H1 (cell line): Measurements from ENCODE around the gene TAF3. TPM values are rescaled to one million over a fixed set of nuclear protein-coding genes. Genes with fewer than 3 reads are reported as not detected.

Experiments
- BRCA1 ChIP-seq: IDR thresholded peaks from 2 replicates; pipeline ENCODE4 v1.6.1; 2012; ENCODE audit warnings: low read depth, low read length, improper control_type of control experiment
- CBX5 ChIP-seq: fragments of 300-800, 300-1000 bp; sonication (generic); IDR thresholded peaks from 2 replicates; pipeline ENCODE4 v1.7.1; 2016; ENCODE audit warnings: antibody characterized with exemption, low read length, low read depth
- CEBPB ChIP-seq: IDR thresholded peaks from 2 replicates; pipeline ENCODE4 v1.6.1; 2012; ENCODE audit warnings: low read depth, low read length
- CREB1 ChIP-seq: IDR thresholded peaks from 2 replicates; pipeline ENCODE4 v1.6.1; 2012; ENCODE audit warnings: inconsistent platforms
- CTBP2 ChIP-seq: IDR thresholded peaks from 2 replicates; pipeline ENCODE4 v1.7.0; 2011; ENCODE audit warnings: borderline replicate concordance, mild to moderate bottlenecking, moderate library complexity, mixed read lengths, low read length; ENCODE audit not compliant: insufficient read depth, insufficient read length
- EZH2 ChIP-seq: fragments of 200-600 bp; sonication (generic); IDR thresholded peaks from 2 replicates; pipeline ENCODE4 v1.7.1; 2012; ENCODE audit warnings: low read depth, mild to moderate bottlenecking, moderate library complexity, low read length, inconsistent platforms; ENCODE audit not compliant: severe bottlenecking
- KDM1A ChIP-seq: fragments of 200-600, 300-600 bp; sonication (generic); IDR thresholded peaks from 2 replicates; pipeline ENCODE4 v1.7.1; 2016; ENCODE audit warnings: mild to moderate bottlenecking, low read length, borderline replicate concordance
- KDM4A ChIP-seq: IDR thresholded peaks from one replicate; pipeline ENCODE4 v1.7.1; 2012; ENCODE audit warnings: low read depth, mild to moderate bottlenecking, moderate library complexity, low read length, inconsistent platforms; ENCODE audit not compliant: severe bottlenecking
- KDM5A ChIP-seq: fragments of 200-600 bp; IDR thresholded peaks from 2 replicates; pipeline ENCODE4 v1.7.1; 2012; ENCODE audit warnings: mild to moderate bottlenecking, low read length, inconsistent platforms, mixed read lengths
- NANOG ChIP-seq: IDR thresholded peaks from 2 replicates; pipeline ENCODE4 v1.6.1; 2011; ENCODE audit warnings: low read length, low read depth, mild to moderate bottlenecking, inconsistent platforms; ENCODE audit not compliant: insufficient read depth, poor library complexity, severe bottlenecking
- RAD21 ChIP-seq, 2 experiments: IDR thresholded peaks in 1 of 2; conservative IDR thresholded peaks in 1 of 2; 2 replicates each; pipeline ENCODE4 v1.6.1; 2011; ENCODE audit warnings: low read depth in 2 of 2, low read length in 2 of 2, improper control_type of control experiment in 1 of 2, inconsistent platforms in 1 of 2, mild to moderate bottlenecking in 1 of 2, moderate library complexity in 1 of 2
- RBBP5 ChIP-seq: IDR thresholded peaks from 2 replicates; pipeline ENCODE4 v1.7.1; 2012; ENCODE audit warnings: low read depth, mild to moderate bottlenecking, inconsistent platforms, low read length, moderate library complexity, borderline replicate concordance
- RFX5 ChIP-seq: IDR thresholded peaks from 2 replicates; pipeline ENCODE4 v1.6.1; 2011; ENCODE audit warnings: low read depth, low read length, improper control_type of control experiment, borderline replicate concordance
- SAP30 ChIP-seq: fragments of 300-600 bp; sonication (generic); IDR thresholded peaks from 2 replicates; pipeline ENCODE4 v1.7.1; 2012; ENCODE audit warnings: low read length, moderate library complexity, mild to moderate bottlenecking, inconsistent platforms; ENCODE audit not compliant: insufficient read depth, insufficient replicate concordance
- SRF ChIP-seq: IDR thresholded peaks from 2 replicates; pipeline ENCODE4 v1.6.1; 2011; ENCODE audit warnings: mild to moderate bottlenecking, low read depth, low read length, moderate library complexity
- SUZ12 ChIP-seq: fragments of 200-600 bp; sonication (generic); IDR thresholded peaks from 2 replicates; pipeline ENCODE4 v1.6.1; 2012; ENCODE audit warnings: mild to moderate bottlenecking, inconsistent platforms, low read length, moderate library complexity, mixed read lengths
- TBP ChIP-seq: IDR thresholded peaks from 2 replicates; pipeline ENCODE4 v1.6.1; 2011; ENCODE audit warnings: low read depth, low read length, improper control_type of control experiment
- YY1 ChIP-seq: IDR thresholded peaks from 2 replicates; pipeline ENCODE4 v1.6.1; 2011; ENCODE audit warnings: low read depth, mild to moderate bottlenecking, low read length
- polyA plus RNA-seq, 7 experiments: library from polyadenylated mRNA; depleted of rRNA in 3 of 7; stranded (reverse) in 5 of 7; unstranded in 2 of 7; fragments of >200 nt in 5 of 7; fragments of 200-250 nt in 2 of 7; gene quantifications; 1 replicate in 5 of 7; 2 replicates in 1 of 7; 4 replicates in 1 of 7; pipeline versions ENCODE4 v1.2.1 to v1.2.3, GENCODE V29; 2011 to 2013; ENCODE audit warnings: missing spikeins in 2 of 7, mixed read lengths in 2 of 7
- total RNA-seq: library from RNA; stranded (reverse); fragmentation: NEBNext Ultra II Directional; extraction: Animal tissue kit (Norgen Biotek cat#: 25700); gene quantifications from 2 replicates; pipeline ENCODE4 v1.2.1, GENCODE V29; 2021
- TF ChIP-seq, protein P1 (sequence below): IDR thresholded peaks from 2 replicates; pipeline ENCODE4 v1.6.1; 2012; ENCODE audit warnings: low read length, inconsistent platforms
- TF ChIP-seq, protein P2 (sequence below): IDR thresholded peaks from 2 replicates; pipeline ENCODE4 v1.6.1; 2011; ENCODE audit warnings: low read depth, mild to moderate bottlenecking, low read length; ENCODE audit not compliant: insufficient read depth
- TF ChIP-seq, protein P3 (sequence below): IDR thresholded peaks from 2 replicates; pipeline ENCODE4 v1.6.1; 2012; ENCODE audit warnings: inconsistent platforms

Gene TAF3
- total and polyA plus RNA-seq, 2 of the 8 experiments (the other 6 are each of a cell fraction or from before 2014, with no cell fraction given) = 1.5 to 11.2 TPM

DNA sequence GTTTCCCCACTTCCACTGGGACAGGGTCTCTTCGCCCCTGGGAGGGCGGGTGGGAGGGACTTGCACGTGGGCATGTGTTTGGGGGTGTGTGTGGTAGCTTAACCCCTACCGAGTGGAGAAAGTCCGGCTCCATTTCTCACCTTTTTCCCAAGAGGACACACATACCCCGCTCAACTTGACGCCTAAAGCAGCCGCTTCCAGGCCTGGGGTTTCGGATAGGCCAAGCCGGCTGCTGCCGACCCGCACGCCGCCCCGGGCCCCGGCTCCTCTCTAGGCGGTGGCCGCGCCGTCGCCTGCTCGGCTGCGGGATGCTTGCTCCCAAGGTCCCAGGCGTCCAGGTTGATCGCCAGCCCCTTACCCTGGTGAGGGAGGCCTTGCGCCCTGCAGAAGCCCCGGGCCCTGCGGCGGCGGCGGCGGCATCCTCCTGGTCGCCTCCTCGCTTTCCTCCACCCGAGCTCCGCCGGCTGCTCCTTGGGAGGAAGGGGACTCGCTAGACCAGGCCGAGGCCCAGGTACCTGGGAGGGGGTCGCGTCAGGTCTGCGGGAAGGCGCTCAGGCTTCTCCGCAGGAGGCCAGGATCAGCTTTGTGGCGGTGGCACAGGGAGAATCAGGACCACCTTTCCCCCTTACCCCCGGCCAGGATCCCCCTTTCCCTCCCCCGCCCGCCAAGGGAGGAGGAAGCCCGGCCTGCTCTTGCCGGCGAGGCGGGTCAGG lies 233.0 kb downstream of the TAF3 start (continued):
- TF ChIP-seq EZH2 = peak; percentile 61
- TF ChIP-seq SUZ12 = peak; percentile 9
- TF ChIP-seq KDM5A = no peak
- TF ChIP-seq, protein P1, sequence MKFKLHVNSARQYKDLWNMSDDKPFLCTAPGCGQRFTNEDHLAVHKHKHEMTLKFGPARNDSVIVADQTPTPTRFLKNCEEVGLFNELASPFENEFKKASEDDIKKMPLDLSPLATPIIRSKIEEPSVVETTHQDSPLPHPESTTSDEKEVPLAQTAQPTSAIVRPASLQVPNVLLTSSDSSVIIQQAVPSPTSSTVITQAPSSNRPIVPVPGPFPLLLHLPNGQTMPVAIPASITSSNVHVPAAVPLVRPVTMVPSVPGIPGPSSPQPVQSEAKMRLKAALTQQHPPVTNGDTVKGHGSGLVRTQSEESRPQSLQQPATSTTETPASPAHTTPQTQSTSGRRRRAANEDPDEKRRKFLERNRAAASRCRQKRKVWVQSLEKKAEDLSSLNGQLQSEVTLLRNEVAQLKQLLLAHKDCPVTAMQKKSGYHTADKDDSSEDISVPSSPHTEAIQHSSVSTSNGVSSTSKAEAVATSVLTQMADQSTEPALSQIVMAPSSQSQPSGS = no peak
- TF ChIP-seq NANOG = no peak
- no peak for TF ChIP-seq RFX5
- TF ChIP-seq CBX5 = no peak
- no peak for TF ChIP-seq CREB1
- TF ChIP-seq RBBP5 = no peak
- no peak for TF ChIP-seq RAD21 (IDR thresholded peaks at IDR 0.05 in 1 of 2, conservative IDR thresholded peaks at IDR 0.05 in 1 of 2; ENCODE audit: low read depth in 2 of 2, low read length in 2 of 2)
- no peak for TF ChIP-seq SAP30
- no peak for TF ChIP-seq CEBPB
- TF ChIP-seq, protein P2, sequence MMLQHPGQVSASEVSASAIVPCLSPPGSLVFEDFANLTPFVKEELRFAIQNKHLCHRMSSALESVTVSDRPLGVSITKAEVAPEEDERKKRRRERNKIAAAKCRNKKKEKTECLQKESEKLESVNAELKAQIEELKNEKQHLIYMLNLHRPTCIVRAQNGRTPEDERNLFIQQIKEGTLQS = no peak
- TF ChIP-seq KDM1A = no peak
- no peak for TF ChIP-seq TBP
- no peak for TF ChIP-seq SRF
- no peak for TF ChIP-seq YY1
- no peak for TF ChIP-seq BRCA1
- TF ChIP-seq KDM4A = peak; percentile 3
- TF ChIP-seq CTBP2 = no peak
- TF ChIP-seq, protein P3, sequence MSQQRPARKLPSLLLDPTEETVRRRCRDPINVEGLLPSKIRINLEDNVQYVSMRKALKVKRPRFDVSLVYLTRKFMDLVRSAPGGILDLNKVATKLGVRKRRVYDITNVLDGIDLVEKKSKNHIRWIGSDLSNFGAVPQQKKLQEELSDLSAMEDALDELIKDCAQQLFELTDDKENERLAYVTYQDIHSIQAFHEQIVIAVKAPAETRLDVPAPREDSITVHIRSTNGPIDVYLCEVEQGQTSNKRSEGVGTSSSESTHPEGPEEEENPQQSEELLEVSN = peak; percentile 38; the same call in 1 of the 2 replicates
